Nephron progenitor cell (in vitro differentiated cells): ENCODE measurements around the gene AK1.

Experiments used
- DNase-seq: peaks from one replicate; pipeline ENCODE4 v3.0.0; 2021
- H3K27ac Mint-ChIP-seq: 2 replicates; pipeline ENCODE4 v1.8.0; 2021; ENCODE audit warnings: mild to moderate bottlenecking, moderate library complexity, mixed read lengths
- H3K27me3 Mint-ChIP-seq: 2 replicates; pipeline ENCODE4 v1.8.0; 2021; ENCODE audit warnings: mild to moderate bottlenecking, low read depth, mixed read lengths; ENCODE audit not compliant: poor library complexity
- H3K36me3 Mint-ChIP-seq: 2 replicates; pipeline ENCODE4 v1.8.0; 2021; ENCODE audit warnings: low read depth, mixed read lengths
- H3K4me1 Mint-ChIP-seq: 2 replicates; pipeline ENCODE4 v1.8.0; 2021; ENCODE audit warnings: mixed read lengths
- H3K4me3 Mint-ChIP-seq: 2 replicates; pipeline ENCODE4 v1.8.0; 2021; ENCODE audit warnings: mild to moderate bottlenecking, moderate library complexity, mixed read lengths
- H3K9me3 Mint-ChIP-seq: 2 replicates; pipeline ENCODE4 v1.8.0; 2021; ENCODE audit warnings: mild to moderate bottlenecking, moderate library complexity, mixed read lengths
- CTCF ChIP-seq: fragments of 200-600 bp; sonication (generic); IDR thresholded peaks from 2 replicates; pipeline ENCODE4 v1.5.0; 2021; ENCODE audit warnings: antibody characterized with exemption

The AK1 gene

GRCh38 chr9:127829205-127829906 is 48.1 kb downstream of the AK1 start:
- Mint-ChIP-seq H3K27me3 (peaks cover 15% of the 10 kb centered on the region), H3K27ac (peak overlapping the region; percentile 58), H3K9me3 (no peaks in the 10 kb centered on the region), H3K4me1 (peaks cover 63% of the 10 kb centered on the region), H3K36me3 (no peaks in the 10 kb centered on the region), H3K4me3 (peak overlapping the region; percentile 12)
- no peak for DNase-seq
- TF ChIP-seq CTCF = no peak

GRCh38 chr9:127828262-127829031 is 49.0 kb downstream of the AK1 start:
- Mint-ChIP-seq H3K27me3 (peaks cover 15% of the 10 kb centered on the region), H3K9me3 (no peaks in the 10 kb centered on the region), H3K4me1 (peaks cover 63% of the 10 kb centered on the region), H3K4me3 (peak overlapping the region; percentile 62), H3K36me3 (no peaks in the 10 kb centered on the region), H3K27ac (peak overlapping the region; percentile 58)
- peak; percentile 94 for DNase-seq
- TF ChIP-seq CTCF = no peak

GRCh38 chr9:127826253-127826913 is 51.1 kb downstream of the AK1 start:
- Mint-ChIP-seq H3K9me3 (no peaks in the 10 kb centered on the region), H3K4me1 (peaks cover 58% of the 10 kb centered on the region), H3K36me3 (no peaks in the 10 kb centered on the region), H3K27me3 (peaks cover 11% of the 10 kb centered on the region), H3K4me3 (no peak overlapping the region), H3K27ac (no peak overlapping the region)
- DNase-seq = no peak
- TF ChIP-seq CTCF = no peak

- no peaks in the 10 kb centered on the region for H3K36me3 Mint-ChIP-seq
- H3K4me1 Mint-ChIP-seq = peaks cover 51% of the 10 kb centered on the region
- H3K9me3 Mint-ChIP-seq = no peaks in the 10 kb centered on the region
- peak; percentile 92 for DNase-seq
- no peak overlapping the region for H3K4me3 Mint-ChIP-seq
- H3K27ac Mint-ChIP-seq = no peak overlapping the region
- TF ChIP-seq CTCF = peak; percentile 56
- H3K27me3 Mint-ChIP-seq = peaks cover 11% of the 10 kb centered on the region
Observed at GRCh38 chr9:127825319-127826051, 52.0 kb downstream of the AK1 start.

- DNase-seq = no peak
- H3K27ac Mint-ChIP-seq = no peak overlapping the region
- peaks cover 9% of the 10 kb centered on the region for H3K27me3 Mint-ChIP-seq
- TF ChIP-seq CTCF = no peak
- H3K9me3 Mint-ChIP-seq = no peaks in the 10 kb centered on the region
- no peak overlapping the region for H3K4me3 Mint-ChIP-seq
- H3K36me3 Mint-ChIP-seq = no peaks in the 10 kb centered on the region
- peaks cover 37% of the 10 kb centered on the region for H3K4me1 Mint-ChIP-seq
Observed at GRCh38 chr9:127822108-127822507, 55.4 kb downstream of the AK1 start.
